HepG2 (cell line): Measurements from ENCODE around the gene TTC8. TPM values are rescaled to one million over a fixed set of nuclear protein-coding genes. Genes with fewer than 3 reads are reported as not detected.

Source experiments
- ATAC-seq: fragments of 200-7000 bp; cut with Tn5 transposase; 3 replicates; pipeline ENCODE4 v1.9.1; 2020; ENCODE audit warnings: mild to moderate bottlenecking, moderate library complexity
- BruUV-seq: library from RNA; stranded (reverse); fragments of 400-500 nt; replicated peaks from 2 replicates; lab custom pipeline; 2021; lab: Mats Ljungman, UMichigan
- CTCF ChIA-PET: fragments of 300-600 bp; formaldehyde crosslinking; extraction: SDS; loops from one replicate; lab custom pipeline; 2021; ENCODE audit warnings: low total read pairs, inconsistent platforms, low intra/inter-chr PET ratio; lab: Yijun Ruan, JAX
- POLR2A ChIA-PET: fragments of 350-600 bp; sonication (Branson Sonifier 250); formaldehyde crosslinking; loops from one replicate; lab custom pipeline; 2020; ENCODE audit warnings: antibody characterized with exemption, inconsistent platforms; lab: Yijun Ruan, JAX
- DNase-seq: peaks from one replicate; pipeline ENCODE4 v3.0.0-alpha.2; 2015; ENCODE audit warnings: low spot score
- FAIRE-seq: peaks from 3 replicates; lab custom pipeline; 2011; peaks lifted over from hg19 to GRCh38; lab: Jason Lieb, UNC
- H2AFZ ChIP-seq: one replicate; pipeline ENCODE4 v1.6.1; 2011; ENCODE audit warnings: low read length, inconsistent platforms
- H3K27ac ChIP-seq: fragments of 300-600 bp; 3 replicates; pipeline ENCODE4 v1.8.0; 2011; ENCODE audit warnings: mixed run types, mild to moderate bottlenecking, mixed read lengths, low read length, inconsistent platforms; ENCODE audit not compliant: insufficient read depth; ENCODE audit errors: extremely low read length
- H3K27me3 ChIP-seq, 2 experiments: fragments of 200-600 bp in 1 of 2; 2 replicates in 1 of 2; 3 replicates in 1 of 2; pipeline versions ENCODE4 v1.6.0 to v1.8.0; 2011; ENCODE audit warnings: low read length in 2 of 2, mild to moderate bottlenecking in 2 of 2, moderate library complexity in 2 of 2, inconsistent platforms in 1 of 2; ENCODE audit not compliant: insufficient read depth in 2 of 2, control insufficient read depth in 1 of 2
- H3K36me3 ChIP-seq, 2 experiments: fragments of 200-600 bp in 1 of 2; replicated peaks in 1 of 2; 2 replicates in 1 of 2; 3 replicates in 1 of 2; pipeline versions ENCODE4 v1.5.1 to v1.8.0; 2011; ENCODE audit warnings: low read length in 2 of 2, inconsistent platforms in 1 of 2; ENCODE audit not compliant: insufficient read depth in 2 of 2, control insufficient read depth in 1 of 2
- H3K4me1 ChIP-seq: 2 replicates; pipeline ENCODE4 v1.5.1; 2012; ENCODE audit warnings: low read length, inconsistent platforms; ENCODE audit not compliant: insufficient read depth
- H3K4me2 ChIP-seq: 2 replicates; pipeline ENCODE4 v1.6.0; 2011; ENCODE audit warnings: low read depth, low read length, inconsistent platforms
- H3K4me3 ChIP-seq, 3 experiments: fragments of 200-600 bp in 1 of 3; sonication (generic), shearing (Covaris generic) in 1 of 3; replicated peaks in 1 of 3; 2 replicates each; pipeline ENCODE4 v1.5.1; 2011 to 2016; ENCODE audit warnings: low read length in 3 of 3, inconsistent platforms in 2 of 3, low read depth in 2 of 3, mild to moderate bottlenecking in 2 of 3, control low read depth in 1 of 3, mixed read lengths in 1 of 3; ENCODE audit not compliant: insufficient read depth in 1 of 3
- H3K79me2 ChIP-seq: one replicate; pipeline ENCODE4 v1.6.1; 2011; ENCODE audit warnings: low read length, inconsistent platforms; ENCODE audit not compliant: insufficient read depth
- H3K9ac ChIP-seq: 2 replicates; pipeline ENCODE4 v1.6.0; 2011; ENCODE audit warnings: mild to moderate bottlenecking, low read depth, low read length, inconsistent platforms; ENCODE audit not compliant: insufficient read depth
- H3K9me3 ChIP-seq: 2 replicates; pipeline ENCODE4 v1.5.1; 2012; ENCODE audit warnings: mild to moderate bottlenecking, low read length
- H4K20me1 ChIP-seq: 2 replicates; pipeline ENCODE4 v1.6.0; 2011; ENCODE audit warnings: inconsistent platforms, mild to moderate bottlenecking, low read length, moderate library complexity; ENCODE audit not compliant: insufficient read depth
- BRD4 ChIP-seq: sonication (generic); formaldehyde crosslinking; IDR thresholded peaks from 2 replicates; pipeline ENCODE4 v1.4.0; 2020; ENCODE audit warnings: missing genetic modification reagents
- GATAD1 ChIP-seq: IDR thresholded peaks from 2 replicates; pipeline ENCODE4 v1.6.1; 2016; ENCODE audit warnings: missing genetic modification reagents, missing compliant biosample characterization
- MED8 ChIP-seq: sonication (generic); formaldehyde crosslinking; IDR thresholded peaks from 2 replicates; pipeline ENCODE4 v1.8.1; 2023; ENCODE audit warnings: mild to moderate bottlenecking, missing genetic modification reagents; ENCODE audit not compliant: insufficient replicate concordance
- MTF1 ChIP-seq: sonication (generic); formaldehyde crosslinking; IDR thresholded peaks from 2 replicates; pipeline ENCODE4 v1.5.0; 2020; ENCODE audit warnings: missing genetic modification reagents
- PCBP2 ChIP-seq: fragments of 200-400 bp; formaldehyde crosslinking; optimal IDR thresholded peaks from 2 replicates; pipeline ENCODE3; 2018; ENCODE audit warnings: low read length, low read depth; ENCODE audit not compliant: poor library complexity, severe bottlenecking
- PRDM4 ChIP-seq: sonication (generic); formaldehyde crosslinking; IDR thresholded peaks from 2 replicates; pipeline ENCODE4 v1.9.0; 2021; ENCODE audit warnings: missing genetic modification reagents, borderline replicate concordance
- RAD21 ChIP-seq: fragments of 450-650 bp; formaldehyde crosslinking; IDR thresholded peaks from 2 replicates; pipeline ENCODE4 v1.5.0; 2020; ENCODE audit warnings: mild to moderate bottlenecking
- RBM22 ChIP-seq: fragments of 200-400 bp; formaldehyde crosslinking; optimal IDR thresholded peaks from 2 replicates; pipeline ENCODE3; 2017; ENCODE audit warnings: mild to moderate bottlenecking, low read length, moderate library complexity
- SNAPC4 ChIP-seq: sonication (generic); formaldehyde crosslinking; IDR thresholded peaks from 2 replicates; pipeline ENCODE4 v1.4.0; 2020; ENCODE audit warnings: mild to moderate bottlenecking, missing genetic modification reagents
- SNAPC5 ChIP-seq: sonication (generic); formaldehyde crosslinking; IDR thresholded peaks from 2 replicates; pipeline ENCODE4 v1.8.1; 2023; ENCODE audit warnings: mild to moderate bottlenecking, missing genetic modification reagents, borderline replicate concordance
- SP140L ChIP-seq: sonication (generic); formaldehyde crosslinking; IDR thresholded peaks from 2 replicates; pipeline ENCODE4 v1.4.0; 2020; ENCODE audit warnings: missing genetic modification reagents, borderline replicate concordance
- SP2 ChIP-seq: sonication (generic); formaldehyde crosslinking; IDR thresholded peaks from 2 replicates; pipeline ENCODE4 v1.5.1; 2020; ENCODE audit warnings: mild to moderate bottlenecking, missing genetic modification reagents
- SRSF1 ChIP-seq: fragments of 200-400 bp; formaldehyde crosslinking; optimal IDR thresholded peaks from 2 replicates; pipeline ENCODE3; 2017; ENCODE audit warnings: mild to moderate bottlenecking, low read depth, low read length, moderate library complexity
- WIZ ChIP-seq: sonication (generic); formaldehyde crosslinking; IDR thresholded peaks from 2 replicates; pipeline ENCODE4 v1.5.1; 2020; ENCODE audit warnings: mild to moderate bottlenecking, missing genetic modification reagents
- ZMYM4 ChIP-seq: sonication (generic); formaldehyde crosslinking; IDR thresholded peaks from 2 replicates; pipeline ENCODE4 v1.8.1; 2023; ENCODE audit warnings: mild to moderate bottlenecking, missing genetic modification reagents
- ZNF431 ChIP-seq: sonication (generic); formaldehyde crosslinking; IDR thresholded peaks from 2 replicates; pipeline ENCODE4 v1.9.0; 2022; ENCODE audit warnings: missing genetic modification reagents, low read depth, mild to moderate bottlenecking, borderline replicate concordance
- in situ Hi-C: cut with HindIII; loops from 2 replicates; pipeline ENCODE4 v1.10.0; 2017; ENCODE audit warnings: low pct_unique_long_range_greater_than_20kb; ENCODE audit not compliant: extremely low pct_ligation_motif_present
- intact Hi-C: fragments of 100-400 bp; cut with micrococcal nuclease; formaldehyde crosslinking; loops from one replicate; pipeline ENCODE4 v1.10.0; 2022; ENCODE audit not compliant: unreplicated experiment
- polyA plus RNA-seq, 8 experiments: library from polyadenylated mRNA; depleted of rRNA in 3 of 8; stranded (reverse) in 7 of 8; unstranded in 1 of 8; fragments of >200 nt; fragmentation: Illumina TruSeq in 4 of 8; extraction: Trizol in 4 of 8; gene quantifications; 2 replicates each; pipeline versions ENCODE4 v1.2.1 to v1.2.3, GENCODE V29; 2011 to 2016; ENCODE audit warnings: low read depth in 4 of 8, missing spikeins in 1 of 8, mixed read lengths in 1 of 8; ENCODE audit not compliant: insufficient read depth in 1 of 8
- total RNA-seq, 5 experiments: library from RNA; depleted of rRNA; stranded (reverse); fragments of >200 nt; fragmentation: Illumina TruSeq; extraction: Trizol; gene quantifications; 2 replicates each; pipeline ENCODE4 v1.2.3, GENCODE V29; 2016; ENCODE audit warnings: low read depth in 1 of 5

TTC8 gene
- total and polyA plus RNA-seq, 2 of the 13 experiments (the other 11 are each of a cell fraction or from before 2014, with no cell fraction given) = 13.8 to 15.2 TPM

- no peaks in the 10 kb centered on the region for H4K20me1 ChIP-seq
- ATAC-seq (no peak), FAIRE-seq (no peak), DNase-seq (no peak)
- no peak overlapping the region for H2AFZ ChIP-seq
- TF ChIP-seq PRDM4 (CRISPR knock-in tag) = no peak
- TF ChIP-seq SNAPC5 (CRISPR knock-in tag) = no peak
- no peak for TF ChIP-seq RBM22
- TF ChIP-seq BRD4 (CRISPR knock-in tag) = no peak
- no peak for TF ChIP-seq PCBP2
- no peak for TF ChIP-seq ZNF431 (CRISPR knock-in tag)
- no peak for TF ChIP-seq SRSF1
- no peak for TF ChIP-seq MTF1 (CRISPR knock-in tag)
- TF ChIP-seq WIZ (CRISPR knock-in tag) = no peak
- TF ChIP-seq RAD21 (CRISPR knock-in tag) = no peak
- TF ChIP-seq SP2 (CRISPR knock-in tag) = no peak
- TF ChIP-seq SP140L (CRISPR knock-in tag) = no peak
- no peak for TF ChIP-seq SNAPC4
- no peak for TF ChIP-seq GATAD1
- no peak for TF ChIP-seq MED8
- no peak for TF ChIP-seq ZMYM4 (CRISPR knock-in tag)
- in situ Hi-C loops = no loop called here
- intact Hi-C loops = no loop called here
- H3K27ac ChIP-seq = no peak overlapping the region
- H3K9me3 ChIP-seq = no peaks in the 10 kb centered on the region
- BruUV-seq = no TSS peak
- no peaks in the 10 kb centered on the region for H3K79me2 ChIP-seq
- no peak overlapping the region for H3K9ac ChIP-seq
- H3K4me1 ChIP-seq = no peaks in the 10 kb centered on the region
- H3K36me3 ChIP-seq = no peaks in the 10 kb centered on the region
- no peak overlapping the region for H3K4me2 ChIP-seq
- no peak overlapping the region for H3K4me3 ChIP-seq
- H3K27me3 ChIP-seq = peaks cover 0 to 7% of the 10 kb centered on the region in 2 experiments; a peak in 1 of 5 replicates
- POLR2A ChIA-PET = no interaction called here
- CTCF ChIA-PET = no interaction called here
Observed at GRCh38 chr14:88808359-88808758, 16.1 kb upstream of the TTC8 start.
